Retina (tissue), 1 donor: Measurements from ENCODE around the gene RNF145.
"Not testable (repeated sequence)": the region's sequence is repeated elsewhere in the genome, so short reads cannot be mapped to it uniquely, and the experiment has no call there.

Experiments used
- DNase-seq: peaks from one replicate; pipeline ENCODE4 v3.0.0-alpha.2; 2016

Gene RNF145

DNA sequence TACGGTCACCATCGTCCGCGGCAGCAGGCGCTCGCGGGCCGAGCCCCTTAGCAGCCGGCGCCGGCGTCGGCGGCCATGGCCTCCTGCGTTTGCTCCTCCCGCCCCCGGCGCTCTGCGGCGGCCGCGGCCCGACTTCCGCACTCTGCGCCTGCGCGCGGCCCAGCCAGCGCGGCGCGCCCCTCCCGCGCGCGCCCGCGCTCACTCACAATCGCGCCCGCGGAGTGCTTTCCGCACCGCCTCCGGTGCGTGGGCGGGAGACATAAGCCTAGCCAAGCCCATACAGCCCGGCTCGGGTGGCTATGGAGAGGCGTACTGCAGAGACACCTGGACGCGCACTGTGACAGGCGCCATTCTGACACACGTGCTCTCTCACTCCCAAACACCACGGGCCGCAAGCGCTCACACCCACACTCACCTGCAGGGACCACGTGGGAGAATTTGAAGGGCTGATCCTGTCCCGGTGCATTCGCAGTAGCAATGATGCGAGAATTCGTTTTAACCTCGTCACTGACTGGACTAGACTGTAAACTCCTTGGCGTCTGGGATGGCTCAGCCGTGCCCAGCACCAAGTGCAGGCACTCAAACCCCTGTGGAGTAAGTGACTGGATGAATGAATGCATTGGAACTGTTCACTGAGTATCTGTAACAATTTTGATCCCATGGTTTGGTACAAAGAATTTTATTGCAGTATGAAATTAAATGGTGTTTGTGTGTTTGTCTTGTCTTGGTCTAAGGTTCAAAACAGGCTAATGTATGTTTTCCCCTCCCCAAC lies at the start of gene RNF145:
Gene RNF145, minus strand, starts transcription at position 116 of the 772 bp plus-strand sequence. CDS start 5,936 bp downstream, outside the sequence.
- peak; percentile 87 for DNase-seq

DNA sequence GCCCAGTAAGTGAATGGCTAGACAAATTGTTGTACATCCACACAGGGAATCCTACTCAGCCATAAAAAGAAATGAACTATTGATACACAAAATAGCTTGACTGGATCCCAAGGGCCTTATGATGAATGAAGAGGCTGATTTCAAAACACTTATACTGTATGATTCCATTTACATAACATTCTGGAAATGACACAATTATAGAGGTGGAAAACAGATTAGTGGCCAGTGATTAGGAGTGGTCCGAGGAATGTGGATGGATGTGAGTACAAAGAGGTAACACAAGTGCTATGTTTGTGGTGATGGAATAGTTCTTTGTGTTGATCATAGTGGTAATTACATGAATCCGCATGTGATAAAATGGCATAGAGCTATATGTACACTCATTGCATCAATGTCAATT lies 49.0 kb upstream of the RNF145 start:
- DNase-seq, result no peak

DNA sequence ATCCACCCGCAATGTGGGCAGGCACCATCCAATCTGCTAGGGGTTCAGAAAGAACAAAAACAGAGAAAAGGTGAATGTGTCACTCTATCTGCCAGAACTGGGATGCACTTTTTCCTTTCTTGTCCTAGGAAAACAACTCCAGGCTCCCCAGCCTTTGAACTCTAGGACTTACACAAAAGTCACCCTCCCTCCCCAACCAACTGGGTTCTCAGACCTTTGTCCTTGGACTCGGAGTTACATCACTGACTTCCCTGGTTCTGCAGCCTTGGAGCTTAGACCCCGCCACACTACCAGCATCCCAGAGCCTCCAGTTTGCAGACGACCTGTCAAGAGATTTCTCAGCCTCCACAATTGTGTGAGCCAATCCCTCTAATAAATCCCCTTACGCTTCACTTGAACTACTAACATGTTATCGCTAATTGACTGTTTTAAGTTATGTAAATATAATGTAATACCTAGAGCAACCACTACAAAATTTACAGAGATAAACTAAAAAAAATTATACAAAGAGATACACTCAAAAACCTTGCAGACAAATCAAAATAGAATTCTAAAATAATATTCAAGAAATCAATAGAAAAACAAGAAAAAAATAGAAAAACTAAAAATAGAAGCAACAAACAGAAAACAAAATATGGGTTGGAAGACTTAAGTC lies 48.4 kb upstream of the RNF145 start:
- DNase-seq, result no peak

DNA sequence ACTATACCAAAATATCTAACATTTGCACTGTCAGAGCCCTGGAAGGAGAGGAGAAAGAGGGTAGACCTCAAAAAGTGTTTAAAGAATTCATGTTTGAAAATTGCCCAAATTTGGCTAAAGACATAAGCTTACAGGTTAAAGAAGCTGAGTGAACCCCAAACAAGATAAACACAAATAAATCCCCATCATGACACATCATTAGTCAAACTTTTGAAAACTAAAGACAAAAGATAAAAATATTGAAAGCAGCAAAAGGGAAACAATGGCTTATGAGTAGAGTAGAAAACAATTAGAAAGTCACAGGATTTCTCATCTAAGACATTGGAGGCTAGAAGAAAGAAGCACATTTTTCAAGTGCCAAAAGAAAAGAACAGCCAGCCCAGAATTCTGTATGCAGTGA lies 47.7 kb upstream of the RNF145 start:
- DNase-seq, result no peak

GRCh38 chr5:159252195-159252594 lies 42.8 kb upstream of the RNF145 start:
- DNase-seq, result no peak

DNA sequence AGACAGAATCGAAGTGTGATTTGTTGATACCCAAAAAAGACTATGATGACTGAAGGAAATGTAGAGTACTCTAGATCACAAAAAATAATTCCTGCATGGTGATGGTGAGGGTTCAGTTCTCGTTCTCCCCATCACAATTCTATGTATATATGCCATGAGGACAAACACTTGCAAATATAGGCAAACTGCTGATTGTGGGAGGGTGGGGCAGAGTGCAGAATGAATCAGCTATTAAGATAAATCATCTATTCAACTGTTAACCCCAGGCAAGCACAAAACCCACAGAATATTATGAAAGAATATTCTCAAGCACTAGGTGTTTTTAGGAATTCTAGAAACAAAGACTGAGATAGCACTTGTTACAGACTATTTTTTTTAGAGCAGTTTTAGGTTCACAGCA lies 39.8 kb upstream of the RNF145 start:
- no peak for DNase-seq

DNA sequence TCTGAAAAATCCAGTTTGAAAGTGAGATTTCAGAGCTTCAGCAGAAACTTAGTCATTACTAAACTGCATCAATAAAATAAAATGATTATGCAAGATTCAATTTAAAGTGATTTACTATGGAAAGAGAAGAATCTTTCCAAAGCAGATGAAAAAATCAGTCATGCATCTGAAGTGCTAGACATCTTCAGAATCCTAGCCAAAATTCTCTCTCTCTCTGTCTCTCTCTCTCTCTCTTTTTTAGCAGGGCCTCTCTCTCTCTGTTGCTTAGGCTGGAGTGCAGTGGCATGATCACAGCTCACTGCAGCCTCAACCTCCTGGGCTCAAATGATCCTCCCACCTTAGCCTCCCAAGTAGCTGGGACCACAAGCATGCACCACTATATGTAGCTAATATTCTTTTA lies 35.5 kb upstream of the RNF145 start:
- no peak for DNase-seq

- DNase-seq, result no peak
These were observed 34.8 kb upstream of the RNF145 start for GRCh38 chr5:159244163-159244562.

DNA sequence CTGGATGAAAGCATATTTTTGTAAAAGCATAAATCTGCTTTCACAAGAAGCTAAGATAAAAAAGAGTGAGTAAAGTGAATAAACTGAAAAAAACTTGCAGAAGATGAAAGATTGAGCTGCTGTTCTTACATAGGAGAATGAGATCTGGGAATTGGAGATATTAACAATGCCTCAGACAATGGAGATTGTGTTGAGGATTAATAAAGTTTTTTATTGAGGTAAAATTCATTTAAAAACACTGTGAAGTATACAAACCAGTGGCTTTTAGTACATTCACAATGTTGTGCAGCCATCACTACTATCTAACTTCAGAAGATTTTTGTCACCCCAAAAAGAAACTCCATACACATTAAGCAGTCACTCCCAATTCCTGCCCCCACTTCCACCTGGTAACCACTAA lies 34.0 kb upstream of the RNF145 start:
- DNase-seq, result no peak

- no peak for DNase-seq
These were observed 33.3 kb upstream of the RNF145 start for GRCh38 chr5:159242656-159243055.

GRCh38 chr5:159241946-159242552 lies 32.7 kb upstream of the RNF145 start:
- no peak for DNase-seq

DNA sequence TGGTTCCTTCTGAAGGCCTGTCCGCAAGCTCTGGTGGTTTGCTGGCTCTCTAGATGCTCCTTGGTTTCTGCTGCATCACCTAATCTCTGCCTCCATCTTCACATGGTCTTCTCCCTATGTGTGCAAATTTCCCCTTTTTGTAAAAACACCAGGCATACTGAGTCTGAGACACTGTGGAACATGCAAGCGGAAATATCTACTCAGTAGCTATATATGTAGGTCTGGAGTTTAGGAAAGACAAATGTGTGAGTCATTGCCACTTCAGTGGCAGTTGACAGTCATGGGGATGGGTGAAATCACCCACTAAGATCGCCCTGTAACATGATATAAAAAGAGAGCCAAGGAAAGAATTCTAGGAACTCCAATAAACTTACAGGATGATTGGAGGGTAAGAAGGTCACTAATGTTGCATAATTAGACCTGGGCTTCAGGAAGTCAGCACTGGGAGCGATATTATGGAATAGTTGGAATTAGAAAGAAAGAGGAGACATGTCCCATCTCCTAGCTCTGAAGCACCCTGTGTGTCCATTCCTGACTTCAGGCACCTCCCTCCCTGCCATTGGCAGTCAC lies 31.0 kb upstream of the RNF145 start:
- no peak for DNase-seq

- peak; percentile 18 for DNase-seq
These were observed 26.6 kb upstream of the RNF145 start for GRCh38 chr5:159235871-159236520.

DNA sequence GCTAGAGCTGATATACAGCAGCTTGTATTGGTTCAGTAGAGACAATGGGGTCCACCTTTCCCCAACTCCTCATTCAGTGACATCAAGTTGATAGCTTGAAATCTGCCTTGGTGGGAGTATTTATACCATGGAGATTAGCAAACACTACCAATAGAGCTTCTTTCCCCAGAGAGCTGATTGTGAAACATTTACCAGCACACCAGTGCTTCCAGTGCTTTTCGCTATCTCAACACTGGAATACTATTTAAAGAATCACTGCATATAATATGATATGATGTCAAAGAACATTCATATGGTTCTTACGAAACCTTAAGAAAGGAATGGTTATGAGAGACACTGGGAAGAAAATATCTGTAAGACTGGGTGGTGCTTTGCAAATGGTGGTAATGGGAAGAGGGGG lies 21.8 kb upstream of the RNF145 start:
- DNase-seq, result no peak

DNA sequence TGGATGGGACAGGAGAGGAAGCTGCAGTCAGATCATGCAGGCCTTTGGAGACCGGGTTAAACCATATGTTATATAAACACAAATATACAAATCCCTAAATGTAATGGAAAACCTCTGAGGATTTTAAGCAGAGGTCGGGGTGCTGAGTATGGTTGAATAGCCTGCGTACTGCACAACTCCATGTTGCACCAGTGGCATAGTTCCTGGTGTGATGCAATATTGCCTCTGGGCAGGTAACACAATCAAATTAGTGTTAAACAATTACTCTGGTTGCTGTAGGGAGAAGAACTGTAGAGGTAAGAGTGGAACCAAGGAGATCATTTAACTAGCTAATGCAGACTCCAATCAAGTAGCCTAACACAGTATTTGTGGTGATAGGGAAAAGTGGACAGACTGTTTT lies 21.3 kb upstream of the RNF145 start:
- no peak for DNase-seq

GRCh38 chr5:159228097-159228496 lies 18.7 kb upstream of the RNF145 start:
- DNase-seq, result not testable (repeated sequence)

GRCh38 chr5:159227452-159227851 lies 18.1 kb upstream of the RNF145 start:
- DNase-seq, result no peak

DNA sequence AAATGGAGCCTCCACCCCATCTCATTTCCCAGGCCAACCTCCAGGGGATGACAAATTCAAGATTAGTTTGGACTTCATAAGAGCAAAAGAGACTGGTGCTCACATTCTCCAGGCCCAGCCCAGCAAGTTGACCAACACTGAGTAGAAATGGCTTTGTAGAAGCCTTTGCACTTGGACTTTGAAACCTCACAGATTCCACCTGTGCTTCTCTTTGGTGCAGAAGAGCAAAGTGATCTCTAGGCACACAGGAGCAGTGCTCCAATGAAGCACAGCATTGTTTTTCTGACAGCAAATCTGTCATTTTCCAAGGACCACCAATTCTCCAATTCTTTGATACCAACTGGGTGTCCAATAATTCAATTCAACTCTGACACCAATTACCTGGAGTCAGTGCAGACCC lies 17.1 kb upstream of the RNF145 start:
- no peak for DNase-seq

GRCh38 chr5:159224471-159224870 lies 15.1 kb upstream of the RNF145 start:
- DNase-seq, result no peak

GRCh38 chr5:159223469-159223868 lies 14.1 kb upstream of the RNF145 start:
- no peak for DNase-seq

DNA sequence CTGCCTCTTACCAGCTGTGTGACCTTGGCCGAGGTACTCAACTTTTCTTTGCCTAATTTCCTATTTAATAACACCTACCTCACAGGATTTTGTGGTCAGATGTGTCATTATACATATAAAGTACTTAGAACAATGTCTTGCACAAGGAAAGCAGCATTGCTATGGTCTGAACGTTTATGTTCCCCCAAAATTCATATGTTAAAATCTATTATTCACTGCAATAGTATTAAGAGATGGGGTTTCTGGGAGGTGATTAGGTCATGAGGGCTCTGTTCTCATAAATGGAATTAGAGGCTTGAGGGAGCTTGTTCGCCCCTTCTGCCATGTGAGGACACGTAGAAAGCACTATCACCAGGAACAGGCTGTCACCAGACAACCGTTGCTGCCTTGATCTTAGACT lies 10.9 kb upstream of the RNF145 start:
- DNase-seq, result no peak

DNA sequence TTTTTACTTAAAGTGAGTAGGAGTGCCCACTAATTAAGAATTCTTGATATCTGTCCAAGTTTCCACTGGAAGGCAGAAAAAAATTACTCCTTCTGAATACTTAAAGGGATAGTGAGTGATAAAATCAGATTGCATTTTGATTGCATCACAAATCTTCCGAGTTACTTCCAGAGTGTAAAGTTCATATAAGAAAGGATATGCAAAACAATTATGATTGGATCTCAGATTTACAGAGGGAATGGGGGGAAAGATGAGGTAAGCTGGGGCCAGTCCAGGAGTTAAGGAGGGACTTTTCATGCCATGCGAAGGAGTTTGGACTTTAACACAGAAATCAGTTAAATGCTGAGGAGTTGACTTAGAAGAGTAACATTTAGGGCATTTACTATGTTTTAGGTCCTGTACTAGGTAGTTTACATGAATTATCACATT lies 9.3 kb upstream of the RNF145 start:
- DNase-seq, result no peak

DNA sequence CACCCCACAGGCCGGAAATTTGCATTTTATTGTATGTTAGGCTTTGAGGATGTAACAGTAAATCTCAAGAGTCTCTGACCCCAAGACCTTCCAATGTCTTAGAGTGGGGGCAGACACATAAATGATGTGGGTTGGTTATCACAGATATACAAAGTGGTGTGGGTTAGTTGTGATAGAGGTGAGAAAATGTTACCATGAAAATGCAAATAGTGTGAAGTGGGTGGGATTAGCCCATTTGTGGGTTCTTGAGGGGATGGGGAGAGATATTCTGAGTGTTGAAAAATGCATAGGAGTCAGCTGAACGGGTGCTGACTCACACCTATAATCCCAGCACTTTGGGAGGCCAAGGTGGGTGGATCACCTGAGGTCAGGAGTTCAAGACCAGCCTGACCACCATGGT lies 7.9 kb upstream of the RNF145 start:
- DNase-seq, result no peak
